ENCODE data around the gene ZBED1.
"Not testable (repeated sequence)": the region's sequence is repeated elsewhere in the genome, so short reads cannot be mapped to it uniquely, and the experiment has no call there.

The ZBED1 gene

DNA sequence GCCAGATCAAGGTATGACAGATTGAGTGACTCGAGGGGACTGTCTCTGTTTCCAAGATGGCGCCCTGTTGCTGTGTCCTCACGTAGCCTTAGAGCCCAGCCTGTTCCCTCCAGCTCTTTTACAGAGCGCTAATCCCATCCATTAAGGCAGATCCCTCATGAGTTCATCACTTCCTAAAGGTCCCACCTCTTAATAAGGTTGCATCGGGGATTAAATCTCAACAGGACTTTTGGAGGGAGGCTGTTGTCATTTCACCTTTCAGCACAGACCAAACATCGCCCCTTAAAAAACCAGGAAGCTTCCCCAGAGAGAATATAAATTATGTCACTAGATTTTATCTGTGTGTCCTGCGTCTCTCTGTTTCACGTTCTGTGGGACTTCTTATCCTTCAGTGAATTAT is 32.6 kb upstream of the ZBED1 start:
- TF ChIP-seq, protein P1, sequence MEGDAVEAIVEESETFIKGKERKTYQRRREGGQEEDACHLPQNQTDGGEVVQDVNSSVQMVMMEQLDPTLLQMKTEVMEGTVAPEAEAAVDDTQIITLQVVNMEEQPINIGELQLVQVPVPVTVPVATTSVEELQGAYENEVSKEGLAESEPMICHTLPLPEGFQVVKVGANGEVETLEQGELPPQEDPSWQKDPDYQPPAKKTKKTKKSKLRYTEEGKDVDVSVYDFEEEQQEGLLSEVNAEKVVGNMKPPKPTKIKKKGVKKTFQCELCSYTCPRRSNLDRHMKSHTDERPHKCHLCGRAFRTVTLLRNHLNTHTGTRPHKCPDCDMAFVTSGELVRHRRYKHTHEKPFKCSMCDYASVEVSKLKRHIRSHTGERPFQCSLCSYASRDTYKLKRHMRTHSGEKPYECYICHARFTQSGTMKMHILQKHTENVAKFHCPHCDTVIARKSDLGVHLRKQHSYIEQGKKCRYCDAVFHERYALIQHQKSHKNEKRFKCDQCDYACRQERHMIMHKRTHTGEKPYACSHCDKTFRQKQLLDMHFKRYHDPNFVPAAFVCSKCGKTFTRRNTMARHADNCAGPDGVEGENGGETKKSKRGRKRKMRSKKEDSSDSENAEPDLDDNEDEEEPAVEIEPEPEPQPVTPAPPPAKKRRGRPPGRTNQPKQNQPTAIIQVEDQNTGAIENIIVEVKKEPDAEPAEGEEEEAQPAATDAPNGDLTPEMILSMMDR (IDR thresholded peaks at IDR 0.05; ENCODE audit: low read depth, low read length): no peak
- no peak for DNase-seq (ENCODE audit: extremely low read depth, low read depth)

- DNase-seq (ENCODE audit: extremely low read depth, low read depth): no peak
- TF ChIP-seq, protein P1 (IDR thresholded peaks at IDR 0.05; ENCODE audit: low read depth, low read length): no peak
Measured at GRCh38 chrX:2526390-2526789, 25.6 kb upstream of the ZBED1 start.

GRCh38 chrX:2523911-2524310 is 23.1 kb upstream of the ZBED1 start:
- no peak for DNase-seq (ENCODE audit: extremely low read depth, low read depth)
- TF ChIP-seq, protein P1 (IDR thresholded peaks at IDR 0.05; ENCODE audit: low read depth, low read length): no peak

- TF ChIP-seq, protein P1 (IDR thresholded peaks at IDR 0.05; ENCODE audit: low read depth, low read length): no peak
- DNase-seq (ENCODE audit: extremely low read depth, low read depth): no peak
Measured at GRCh38 chrX:2521927-2522386, 21.2 kb upstream of the ZBED1 start.

- no peak for DNase-seq (ENCODE audit: extremely low read depth, low read depth)
- TF ChIP-seq, protein P1 (IDR thresholded peaks at IDR 0.05; ENCODE audit: low read depth, low read length): no peak
Measured at GRCh38 chrX:2521092-2521926, 20.5 kb upstream of the ZBED1 start.

- no peak for DNase-seq (ENCODE audit: extremely low read depth, low read depth)
- TF ChIP-seq, protein P1 (IDR thresholded peaks at IDR 0.05; ENCODE audit: low read depth, low read length): no peak
Measured at GRCh38 chrX:2520539-2520938, 19.8 kb upstream of the ZBED1 start.

DNA sequence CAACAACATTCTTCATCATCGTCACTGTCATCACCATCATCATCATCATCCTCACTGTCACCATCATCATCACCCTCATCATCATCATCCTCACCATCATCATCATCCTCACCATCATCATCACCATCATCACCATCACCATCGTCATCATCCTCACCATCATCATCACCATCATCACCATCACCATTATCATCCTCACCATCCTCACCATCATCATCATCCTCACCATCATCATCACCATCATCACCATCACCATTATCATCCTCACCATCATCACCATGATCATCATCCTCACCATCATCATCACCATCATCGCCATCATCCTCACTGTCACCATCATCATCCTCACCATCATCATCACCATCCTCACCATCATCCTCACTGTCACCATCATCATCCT is 18.9 kb upstream of the ZBED1 start:
- DNase-seq (ENCODE audit: extremely low read depth, low read depth): not testable (repeated sequence)

- TF ChIP-seq, protein P1 (IDR thresholded peaks at IDR 0.05; ENCODE audit: low read depth, low read length): no peak
- no peak for DNase-seq (ENCODE audit: extremely low read depth, low read depth)
Measured at GRCh38 chrX:2517055-2517454, 16.3 kb upstream of the ZBED1 start.

Measured in AG09319 (cell line).